ENCODE results near the gene ARHGAP10.

The ARHGAP10 gene

DNA sequence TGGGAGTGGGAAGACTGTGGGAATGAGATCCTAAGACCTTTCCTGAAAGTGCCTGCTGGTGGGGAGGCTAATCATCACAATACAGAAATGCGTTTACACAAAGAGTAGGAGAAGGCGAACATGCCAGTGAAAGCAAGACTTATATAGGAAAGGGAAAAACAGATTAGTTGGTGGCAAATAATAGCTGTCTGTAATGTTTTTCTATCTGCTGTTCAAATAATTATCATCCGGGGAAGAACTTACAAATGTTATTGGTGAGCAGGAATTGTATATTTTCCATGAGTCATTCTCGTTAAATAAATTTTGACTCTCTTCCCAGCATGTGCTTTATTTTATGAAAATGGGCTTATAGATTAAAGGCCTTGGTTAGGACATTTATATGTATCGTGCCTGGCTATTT is 196.5 kb downstream of the ARHGAP10 start:
- intact Hi-C loops (cut with DNase I; ENCODE audit: low total_unique reads): no loop called here
- no peaks in the 10 kb centered on the region for H3K9me3 ChIP-seq
- H3K36me3 ChIP-seq: peaks cover 11 to 27% (median 20%) of the 10 kb centered on the region in 3 donors
- DNase-seq: no peak
- no peaks in the 10 kb centered on the region for H3K27me3 ChIP-seq
- H3K4me1 ChIP-seq: peaks cover 0 to 22% (median 4%) of the 10 kb centered on the region in 4 donors
- H3K4me3 ChIP-seq: no peak overlapping the region
- TF ChIP-seq, protein P1, sequence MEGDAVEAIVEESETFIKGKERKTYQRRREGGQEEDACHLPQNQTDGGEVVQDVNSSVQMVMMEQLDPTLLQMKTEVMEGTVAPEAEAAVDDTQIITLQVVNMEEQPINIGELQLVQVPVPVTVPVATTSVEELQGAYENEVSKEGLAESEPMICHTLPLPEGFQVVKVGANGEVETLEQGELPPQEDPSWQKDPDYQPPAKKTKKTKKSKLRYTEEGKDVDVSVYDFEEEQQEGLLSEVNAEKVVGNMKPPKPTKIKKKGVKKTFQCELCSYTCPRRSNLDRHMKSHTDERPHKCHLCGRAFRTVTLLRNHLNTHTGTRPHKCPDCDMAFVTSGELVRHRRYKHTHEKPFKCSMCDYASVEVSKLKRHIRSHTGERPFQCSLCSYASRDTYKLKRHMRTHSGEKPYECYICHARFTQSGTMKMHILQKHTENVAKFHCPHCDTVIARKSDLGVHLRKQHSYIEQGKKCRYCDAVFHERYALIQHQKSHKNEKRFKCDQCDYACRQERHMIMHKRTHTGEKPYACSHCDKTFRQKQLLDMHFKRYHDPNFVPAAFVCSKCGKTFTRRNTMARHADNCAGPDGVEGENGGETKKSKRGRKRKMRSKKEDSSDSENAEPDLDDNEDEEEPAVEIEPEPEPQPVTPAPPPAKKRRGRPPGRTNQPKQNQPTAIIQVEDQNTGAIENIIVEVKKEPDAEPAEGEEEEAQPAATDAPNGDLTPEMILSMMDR (IDR thresholded peaks at IDR 0.05): no peak
- H3K27ac ChIP-seq: peak overlapping the region; percentile 29 to 48

DNA sequence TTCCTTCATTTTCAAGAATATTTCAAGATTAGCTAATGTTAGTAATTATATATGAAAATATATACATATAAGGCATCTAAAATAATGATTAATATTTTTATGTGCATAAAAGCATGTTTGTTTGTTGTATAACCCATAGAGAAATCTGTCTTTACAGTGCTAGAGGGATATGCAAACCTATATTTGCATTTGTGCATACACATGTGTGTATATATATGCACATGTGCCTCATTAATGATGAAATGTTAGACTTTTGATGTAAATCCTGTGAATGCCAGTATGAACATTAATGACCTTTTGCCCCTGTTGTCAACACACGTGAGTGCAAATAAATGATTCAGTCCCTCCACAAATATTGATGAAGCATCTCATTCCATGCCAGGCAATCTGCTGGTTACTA is 197.9 kb downstream of the ARHGAP10 start:
- intact Hi-C loops (cut with DNase I; ENCODE audit: low total_unique reads): no loop called here
- peaks cover 0 to 26% (median 4%) of the 10 kb centered on the region in 4 donors for H3K4me1 ChIP-seq
- TF ChIP-seq, protein P1 (IDR thresholded peaks at IDR 0.05): no peak
- no peaks in the 10 kb centered on the region for H3K9me3 ChIP-seq
- H3K4me3 ChIP-seq: no peak overlapping the region
- H3K27me3 ChIP-seq: no peaks in the 10 kb centered on the region
- no peak for DNase-seq
- no peak overlapping the region for H3K27ac ChIP-seq
- H3K36me3 ChIP-seq: peaks cover 11 to 32% (median 20%) of the 10 kb centered on the region in 3 donors

DNA sequence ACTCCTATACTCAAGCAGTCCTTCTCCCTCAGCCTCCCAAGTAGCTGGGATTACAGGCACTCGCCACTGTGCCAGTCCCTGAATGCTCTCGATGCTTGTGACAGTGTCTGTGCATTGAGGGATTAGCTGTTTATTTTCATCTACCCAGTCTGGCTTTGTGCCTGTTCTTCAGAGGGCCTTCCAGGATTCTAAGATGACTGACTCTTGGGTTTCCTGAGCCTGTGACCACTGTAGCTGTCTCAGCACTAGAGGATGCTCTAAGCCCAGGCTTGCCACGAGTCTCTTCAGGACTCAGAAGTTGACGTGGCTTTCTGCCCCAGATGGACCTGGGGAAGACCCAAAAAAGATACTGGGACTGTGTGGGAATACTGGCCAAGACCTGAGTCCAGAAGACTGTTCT is 201.4 kb downstream of the ARHGAP10 start:
- intact Hi-C loops (cut with DNase I; ENCODE audit: low total_unique reads): no loop called here
- Histone ChIP-seq H3K27me3 (no peaks in the 10 kb centered on the region), H3K4me3 (no peak overlapping the region), H3K27ac (no peak overlapping the region), H3K9me3 (no peaks in the 10 kb centered on the region), H3K36me3 (peaks cover 14 to 29% (median 26%) of the 10 kb centered on the region in 3 donors), H3K4me1 (peaks cover 0 to 14% (median under 1%) of the 10 kb centered on the region in 4 donors)
- DNase-seq: no peak
- TF ChIP-seq, protein P1 (IDR thresholded peaks at IDR 0.05): no peak

DNA sequence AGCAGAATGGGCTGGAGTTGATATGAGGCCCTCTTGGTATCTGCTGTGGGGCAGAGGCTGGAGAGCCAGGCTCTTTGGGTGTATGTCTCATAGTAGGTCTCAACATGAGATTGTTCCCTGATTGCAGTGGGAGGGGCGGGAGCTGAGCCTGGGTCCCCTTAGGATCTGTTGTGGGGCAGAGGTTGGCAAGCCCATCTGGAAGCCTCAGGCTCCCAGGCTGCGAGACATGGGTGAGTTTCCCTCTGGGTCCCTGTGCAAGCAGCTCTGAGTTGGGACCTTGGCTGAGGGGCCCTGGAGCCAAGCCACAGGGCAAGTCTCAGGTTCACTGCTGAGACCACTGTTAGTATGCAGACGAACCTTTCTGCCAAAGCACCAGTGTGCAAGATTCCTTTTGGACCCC is 201.9 kb downstream of the ARHGAP10 start:
- peaks cover 14 to 29% (median 26%) of the 10 kb centered on the region in 3 donors for H3K36me3 ChIP-seq
- H3K27me3 ChIP-seq: no peaks in the 10 kb centered on the region
- H3K9me3 ChIP-seq: no peaks in the 10 kb centered on the region
- intact Hi-C loops (cut with DNase I; ENCODE audit: low total_unique reads): no loop called here
- TF ChIP-seq, protein P1 (IDR thresholded peaks at IDR 0.05): no peak
- H3K4me1 ChIP-seq: peaks cover 0 to 9% (median 0%) of the 10 kb centered on the region in 4 donors
- no peak for DNase-seq
- no peak overlapping the region for H3K4me3 ChIP-seq
- H3K27ac ChIP-seq: no peak overlapping the region

DNA sequence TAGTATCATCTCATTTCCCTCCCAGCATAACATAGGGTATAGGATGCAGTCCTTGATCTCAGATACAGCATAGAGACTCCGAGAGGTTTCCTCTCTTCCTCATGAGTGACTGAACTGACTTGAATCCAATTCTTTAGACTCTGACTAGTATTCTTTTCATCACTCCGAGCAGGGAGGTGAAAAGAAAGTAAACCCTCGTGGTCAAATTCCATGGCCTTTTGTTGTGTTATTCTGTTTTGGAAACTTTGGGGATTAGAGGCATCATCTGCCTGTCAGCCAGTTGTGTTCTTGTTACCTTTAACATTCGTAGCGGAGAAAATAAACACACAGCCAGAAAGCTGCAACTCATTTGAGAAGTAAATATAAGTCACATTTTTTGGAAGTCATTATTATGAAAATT is 206.6 kb downstream of the ARHGAP10 start:
- Histone ChIP-seq H3K36me3 (peaks cover 25 to 30% (median 28%) of the 10 kb centered on the region in 3 donors), H3K4me1 (peaks cover 0 to 42% (median 6%) of the 10 kb centered on the region in 4 donors), H3K9me3 (no peaks in the 10 kb centered on the region), H3K27me3 (no peaks in the 10 kb centered on the region), H3K27ac (no peak overlapping the region), H3K4me3 (no peak overlapping the region)
- TF ChIP-seq, protein P1 (IDR thresholded peaks at IDR 0.05): no peak
- DNase-seq: no peak
- intact Hi-C loops (cut with DNase I; ENCODE audit: low total_unique reads): no loop called here

DNA sequence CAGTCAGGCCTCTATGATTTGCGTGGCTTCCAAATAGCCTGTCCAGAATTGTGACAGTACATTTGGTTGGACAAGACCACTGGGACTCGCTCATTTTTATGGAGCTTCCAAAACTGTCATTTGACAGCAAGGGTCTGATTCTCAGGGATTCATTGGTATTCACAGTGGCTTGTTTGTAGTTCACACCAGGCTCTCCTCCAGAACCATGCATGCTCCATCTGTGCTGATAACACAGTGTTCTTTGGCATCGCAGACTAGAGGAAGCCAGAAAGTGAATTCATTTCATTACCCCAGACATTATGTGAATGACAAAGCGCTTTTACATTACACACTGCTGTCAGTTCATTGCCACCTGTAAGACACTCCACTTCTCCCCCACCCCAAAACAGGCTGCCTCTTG is 208.3 kb downstream of the ARHGAP10 start:
- no peak overlapping the region for H3K4me3 ChIP-seq
- no peaks in the 10 kb centered on the region for H3K27me3 ChIP-seq
- DNase-seq: no peak
- intact Hi-C loops (cut with DNase I; ENCODE audit: low total_unique reads): no loop called here
- no peaks in the 10 kb centered on the region for H3K9me3 ChIP-seq
- peaks cover 0 to 43% (median 6%) of the 10 kb centered on the region in 4 donors for H3K4me1 ChIP-seq
- TF ChIP-seq, protein P1 (IDR thresholded peaks at IDR 0.05): no peak
- peaks cover 35 to 37% (median 35%) of the 10 kb centered on the region in 3 donors for H3K36me3 ChIP-seq
- H3K27ac ChIP-seq: no peak overlapping the region

Measured in tibial artery (tissue), 4 donors.